ENCODE results near the gene RGMA. TPM values are rescaled to one million over a fixed set of nuclear protein-coding genes. Genes with fewer than 3 reads are reported as not detected.
A peak's percentile ranks its signal among the peaks of the same experiment; 100 is the strongest.

RGMA gene
- total and polyA plus RNA-seq, 2 donors (not counting 3 experiments of a cell fraction or from before 2014, with no cell fraction given) = 0.06 to 0.13 TPM

DNA sequence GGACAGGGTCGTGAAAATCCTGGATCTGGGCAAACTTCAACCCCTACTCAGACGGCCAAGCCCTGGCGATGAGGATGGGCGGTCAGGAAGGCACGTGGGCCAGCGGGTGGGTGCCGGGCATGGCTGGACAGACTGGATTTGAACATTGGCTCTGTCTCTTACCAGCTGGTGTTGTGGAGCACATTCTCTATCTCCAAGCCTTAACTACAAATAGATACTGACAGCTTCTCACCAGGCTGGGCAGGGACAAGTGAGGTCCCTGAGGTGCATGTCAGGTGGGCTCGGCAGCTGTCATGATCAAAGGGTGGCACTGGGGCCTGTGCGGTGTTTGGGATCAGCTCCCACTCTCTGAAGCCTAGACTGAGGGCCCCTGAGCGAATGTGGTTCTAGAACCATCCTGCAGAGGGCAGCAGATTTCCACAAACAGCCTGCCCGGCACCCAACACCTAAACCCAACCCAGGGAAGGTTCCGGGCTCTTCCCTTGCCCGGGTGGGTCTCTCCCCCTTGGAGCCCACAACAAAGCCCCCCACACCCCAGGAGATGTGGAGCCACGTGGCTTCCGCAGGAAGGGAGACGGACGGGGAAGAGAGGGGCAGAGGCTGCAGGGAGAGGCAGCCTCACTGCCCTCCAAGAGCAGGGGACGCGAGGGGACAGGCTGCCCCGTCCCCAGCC, 58.4 kb downstream of the RGMA start:
- dilution Hi-C loops (cut with MboI; ENCODE audit: extremely low pct_ligation_motif_present, low sequenced_read_pairs) (no loop called here), intact Hi-C loops (cut with micrococcal nuclease) (loop anchor here (1.0 to 5.0 kb wide), 5 partner anchors 42 to 1294 kb away; no protein-coding TSS in a partner anchor)
- Histone ChIP-seq H3K27ac (ENCODE audit: insufficient read depth, low read depth, low read length) (no peak overlapping the region), H3K9ac (replicated peaks; ENCODE audit: extremely low read depth, insufficient read depth, low read length) (no peak overlapping the region), H3K4me2 (ENCODE audit: insufficient read depth, low read length) (no peak overlapping the region), H3K9me3 (replicated peaks; ENCODE audit: control insufficient read depth, insufficient read depth, low read length) (no peaks in the 10 kb centered on the region), H2AFZ (ENCODE audit: low read depth, low read length) (no peak overlapping the region), H3K4me3 (replicated peaks in 1 of 3; ENCODE audit: insufficient read depth in 1 of 3, low read depth in 1 of 3, low read length in 3 of 3) (no peak overlapping the region), H3K79me2 (ENCODE audit: control insufficient read depth, insufficient read depth, low read length) (peaks cover 4% of the 10 kb centered on the region), H3K27me3 (ENCODE audit: control insufficient read depth in 2 of 2, insufficient read depth in 2 of 2, low read length in 2 of 2) (no peaks in the 10 kb centered on the region), H3K36me3 (ENCODE audit: control insufficient read depth in 2 of 2, extremely low read depth in 1 of 2, insufficient read depth in 2 of 2, low read length in 2 of 2) (peaks cover 2 to 10% of the 10 kb centered on the region in 2 experiments), H4K20me1 (replicated peaks; ENCODE audit: control insufficient read depth, extremely low read depth, insufficient read depth, low read length) (peaks cover 3% of the 10 kb centered on the region), H3K9me1 (replicated peaks; ENCODE audit: control insufficient read depth, extremely low read depth, insufficient read depth, low read length) (no peaks in the 10 kb centered on the region), H3K4me1 (ENCODE audit: control insufficient read depth, extremely low read depth, insufficient read depth, low read length) (peaks cover 23% of the 10 kb centered on the region)
- TF ChIP-seq EZH2 (IDR thresholded peaks at IDR 0.05; ENCODE audit: borderline replicate concordance, low read depth, low read length, severe bottlenecking) (no peak), POLR2A (IDR thresholded peaks at IDR 0.05; ENCODE audit: low read depth, low read length) (no peak)
- TF ChIP-seq, protein P1, sequence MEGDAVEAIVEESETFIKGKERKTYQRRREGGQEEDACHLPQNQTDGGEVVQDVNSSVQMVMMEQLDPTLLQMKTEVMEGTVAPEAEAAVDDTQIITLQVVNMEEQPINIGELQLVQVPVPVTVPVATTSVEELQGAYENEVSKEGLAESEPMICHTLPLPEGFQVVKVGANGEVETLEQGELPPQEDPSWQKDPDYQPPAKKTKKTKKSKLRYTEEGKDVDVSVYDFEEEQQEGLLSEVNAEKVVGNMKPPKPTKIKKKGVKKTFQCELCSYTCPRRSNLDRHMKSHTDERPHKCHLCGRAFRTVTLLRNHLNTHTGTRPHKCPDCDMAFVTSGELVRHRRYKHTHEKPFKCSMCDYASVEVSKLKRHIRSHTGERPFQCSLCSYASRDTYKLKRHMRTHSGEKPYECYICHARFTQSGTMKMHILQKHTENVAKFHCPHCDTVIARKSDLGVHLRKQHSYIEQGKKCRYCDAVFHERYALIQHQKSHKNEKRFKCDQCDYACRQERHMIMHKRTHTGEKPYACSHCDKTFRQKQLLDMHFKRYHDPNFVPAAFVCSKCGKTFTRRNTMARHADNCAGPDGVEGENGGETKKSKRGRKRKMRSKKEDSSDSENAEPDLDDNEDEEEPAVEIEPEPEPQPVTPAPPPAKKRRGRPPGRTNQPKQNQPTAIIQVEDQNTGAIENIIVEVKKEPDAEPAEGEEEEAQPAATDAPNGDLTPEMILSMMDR (IDR thresholded peaks at IDR 0.05; ENCODE audit: extremely low read depth in 1 of 2, insufficient read depth in 1 of 2, low read depth in 1 of 2, low read length in 2 of 2) = peak; percentile 69 to 86
- DNase-seq (ENCODE audit: low read depth, low spot score) (peak; percentile 64), FAIRE-seq (peak; percentile 90)
- ChIA-PET POLR2A (no interaction called here), CTCF (interaction anchor here (0.6 to 6.8 kb wide), 24 partner anchors 10 to 1294 kb away, joined by 3 to 137 read pairs (median 4); partner anchors contain the start of gene RGMA)
- no TSS peak for BruUV-seq (replicated peaks)

DNA sequence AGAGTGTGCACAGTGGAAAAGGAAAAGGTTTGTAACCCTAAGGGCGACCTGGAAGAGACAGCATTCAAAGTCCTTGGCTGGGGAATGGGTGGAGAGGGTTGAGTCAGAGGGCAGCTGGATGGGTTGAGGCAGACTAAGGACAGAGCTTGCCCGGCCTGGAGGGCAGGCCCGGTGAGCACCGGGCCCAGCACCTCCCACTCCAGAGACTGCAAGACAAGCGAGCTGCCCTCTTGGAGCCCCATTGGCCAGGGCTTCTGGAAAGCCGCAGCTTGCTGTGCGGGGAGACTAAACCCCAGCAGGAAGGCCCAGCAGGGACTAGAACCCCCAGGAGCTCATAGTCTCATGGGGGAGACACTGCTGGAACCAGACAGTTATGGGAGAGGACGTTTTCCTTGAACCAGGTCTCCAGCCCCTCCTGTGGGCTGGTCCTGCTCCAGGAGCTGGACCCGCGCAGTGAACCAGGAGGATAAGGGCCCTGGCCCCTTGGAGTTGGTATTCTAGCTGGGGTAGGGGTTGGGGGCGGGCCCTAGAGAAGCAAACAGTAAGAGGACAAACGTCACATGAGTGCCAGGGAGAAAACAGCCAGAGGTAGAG, 59.1 kb downstream of the RGMA start:
- intact Hi-C loops (cut with micrococcal nuclease) (loop anchor here (1.0 to 5.0 kb wide), 5 partner anchors 43 to 1294 kb away; no protein-coding TSS in a partner anchor), dilution Hi-C loops (cut with MboI; ENCODE audit: extremely low pct_ligation_motif_present, low sequenced_read_pairs) (no loop called here)
- Histone ChIP-seq H3K27ac (ENCODE audit: insufficient read depth, low read depth, low read length) (no peak overlapping the region), H3K9me3 (replicated peaks; ENCODE audit: control insufficient read depth, insufficient read depth, low read length) (no peaks in the 10 kb centered on the region), H3K4me3 (replicated peaks in 1 of 3; ENCODE audit: insufficient read depth in 1 of 3, low read depth in 1 of 3, low read length in 3 of 3) (no peak overlapping the region), H3K9ac (replicated peaks; ENCODE audit: extremely low read depth, insufficient read depth, low read length) (no peak overlapping the region), H3K36me3 (ENCODE audit: control insufficient read depth in 2 of 2, extremely low read depth in 1 of 2, insufficient read depth in 2 of 2, low read length in 2 of 2) (peaks cover 3 to 16% of the 10 kb centered on the region in 2 experiments), H2AFZ (ENCODE audit: low read depth, low read length) (no peak overlapping the region), H4K20me1 (replicated peaks; ENCODE audit: control insufficient read depth, extremely low read depth, insufficient read depth, low read length) (peaks cover 3% of the 10 kb centered on the region), H3K4me1 (ENCODE audit: control insufficient read depth, extremely low read depth, insufficient read depth, low read length) (peaks cover 23% of the 10 kb centered on the region), H3K27me3 (ENCODE audit: control insufficient read depth in 2 of 2, insufficient read depth in 2 of 2, low read length in 2 of 2) (no peaks in the 10 kb centered on the region), H3K79me2 (ENCODE audit: control insufficient read depth, insufficient read depth, low read length) (peaks cover 8% of the 10 kb centered on the region), H3K9me1 (replicated peaks; ENCODE audit: control insufficient read depth, extremely low read depth, insufficient read depth, low read length) (no peaks in the 10 kb centered on the region), H3K4me2 (ENCODE audit: insufficient read depth, low read length) (no peak overlapping the region)
- BruUV-seq (replicated peaks) = no TSS peak
- TF ChIP-seq JUN (IDR thresholded peaks at IDR 0.05; ENCODE audit: borderline replicate concordance, insufficient read depth, insufficient read length, low read depth) (no peak), POLR2AphosphoS5 (IDR thresholded peaks at IDR 0.05; ENCODE audit: insufficient read depth, low read depth, low read length) (peak; percentile 5)
- CTCF ChIA-PET = interaction anchor here (0.6 to 6.8 kb wide), 24 partner anchors 9 to 1295 kb away, joined by 3 to 137 read pairs (median 4); partner anchors contain the start of gene RGMA
- peak; percentile 12 for FAIRE-seq
- POLR2A ChIA-PET = no interaction called here
- DNase-seq (ENCODE audit: low read depth, low spot score) = peak; percentile 28
